Measurements from ENCODE around the gene EREG.
A peak's percentile ranks its signal among the peaks of the same experiment; 100 is the strongest.
"Not testable (repeated sequence)": the region's sequence is repeated elsewhere in the genome, so short reads cannot be mapped to it uniquely, and the experiment has no call there.

Gene EREG, protein sequence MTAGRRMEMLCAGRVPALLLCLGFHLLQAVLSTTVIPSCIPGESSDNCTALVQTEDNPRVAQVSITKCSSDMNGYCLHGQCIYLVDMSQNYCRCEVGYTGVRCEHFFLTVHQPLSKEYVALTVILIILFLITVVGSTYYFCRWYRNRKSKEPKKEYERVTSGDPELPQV

DNA sequence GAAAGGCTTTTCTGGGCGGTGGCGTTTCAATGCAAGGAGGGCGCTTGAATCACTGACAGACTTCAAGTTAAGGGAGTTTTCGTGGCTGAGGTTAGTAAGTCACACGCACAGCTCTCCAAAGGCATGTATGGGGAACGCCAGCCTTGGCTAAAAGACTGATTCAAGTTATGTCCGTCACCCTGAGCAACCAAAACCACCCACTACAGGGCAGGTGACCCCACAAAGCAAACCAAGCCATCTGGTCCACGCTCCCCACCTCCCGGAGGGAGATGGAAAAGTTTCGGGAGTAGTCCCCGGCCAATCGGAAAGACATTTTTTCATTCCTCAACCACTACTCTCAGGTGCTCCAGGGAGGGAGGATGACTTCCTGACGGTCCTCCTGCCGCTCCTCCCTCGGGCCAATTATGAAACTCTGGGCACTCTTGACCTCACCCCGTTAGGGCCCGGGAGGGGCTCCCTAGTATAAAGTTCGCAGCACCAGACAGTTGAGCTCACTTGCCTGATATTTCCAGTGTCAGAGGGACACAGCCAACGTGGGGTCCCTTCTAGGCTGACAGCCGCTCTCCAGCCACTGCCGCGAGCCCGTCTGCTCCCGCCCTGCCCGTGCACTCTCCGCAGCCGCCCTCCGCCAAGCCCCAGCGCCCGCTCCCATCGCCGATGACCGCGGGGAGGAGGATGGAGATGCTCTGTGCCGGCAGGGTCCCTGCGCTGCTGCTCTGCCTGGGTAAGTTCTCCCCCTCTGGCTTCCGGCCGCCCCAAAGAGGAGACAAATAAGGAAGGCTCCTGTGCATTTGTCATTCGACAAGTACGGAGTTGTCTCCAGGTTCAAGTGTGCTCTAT lies at the start of gene EREG:
EREG (plus strand) TSS at position 494 of the 840 bp plus-strand sequence; CDS start at position 658, 164 bp downstream.
- peak; percentile 56 for DNase-seq (ENCODE audit: low read depth)

DNA sequence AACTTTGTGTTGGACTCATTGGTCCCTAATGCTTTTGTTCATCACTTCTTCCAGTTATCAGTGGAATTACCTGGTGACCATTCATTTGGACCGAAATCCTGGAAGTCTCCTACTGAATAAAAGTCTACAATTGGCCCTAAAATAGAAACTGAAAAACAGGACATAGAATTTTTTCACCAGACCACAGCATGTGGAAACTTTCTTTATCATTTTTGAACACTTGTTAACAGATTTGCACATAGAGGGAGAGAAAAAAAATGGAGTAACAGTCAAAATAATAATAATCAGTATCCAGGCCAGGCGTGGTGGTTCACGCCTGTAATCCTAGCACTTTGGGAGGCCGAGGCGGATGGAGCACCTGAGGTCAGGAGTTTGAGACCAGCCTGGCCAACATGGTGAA lies 49.6 kb upstream of the EREG start:
- DNase-seq (ENCODE audit: low read depth) = no peak

DNA sequence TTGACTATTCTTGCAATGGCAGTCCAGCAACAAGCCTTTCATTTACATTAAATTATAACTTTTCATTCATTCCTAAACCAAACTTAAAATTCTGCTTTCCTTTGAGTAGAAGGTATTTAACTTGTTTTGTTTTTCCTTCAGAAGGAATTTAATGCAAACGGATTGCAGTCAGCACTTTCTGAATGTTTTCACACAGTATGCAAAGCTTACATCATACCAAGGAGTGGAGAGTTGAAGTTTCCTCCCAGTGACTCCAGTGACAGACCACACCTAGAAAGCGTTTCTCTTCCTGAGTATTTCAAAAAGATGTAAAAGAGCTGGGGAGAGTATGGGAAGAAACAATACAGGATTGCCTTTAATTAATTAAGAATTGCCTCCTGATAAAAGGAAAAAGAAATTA lies 48.5 kb upstream of the EREG start:
- no peak for DNase-seq (ENCODE audit: low read depth)

DNA sequence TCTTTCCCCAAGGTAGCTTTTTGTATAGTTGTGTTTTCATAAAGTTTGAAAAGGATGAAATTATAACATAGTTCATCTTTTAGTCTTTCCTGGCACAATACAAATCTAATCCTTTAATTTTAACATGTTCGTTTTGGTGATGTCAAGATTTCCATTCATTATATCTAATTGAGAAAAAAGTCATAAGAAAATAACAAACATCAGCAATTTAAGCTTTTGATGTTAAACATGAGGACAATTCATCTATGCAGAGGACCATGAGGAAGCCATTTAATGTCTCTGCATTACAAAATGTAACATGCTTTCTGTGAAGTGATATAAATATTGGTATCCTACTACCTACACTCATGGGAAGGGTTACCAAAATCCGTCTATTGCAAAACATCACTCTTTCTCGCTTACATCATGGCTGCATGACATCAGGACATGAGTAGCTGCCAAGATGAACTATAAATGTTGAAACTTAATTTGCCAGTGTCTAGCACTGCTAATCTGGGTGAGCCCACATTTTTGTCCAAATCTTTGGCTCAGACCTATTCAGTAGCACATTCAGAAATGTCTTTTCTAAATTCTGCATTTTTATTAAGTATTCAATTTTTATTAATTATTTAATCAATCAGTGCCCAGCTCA lies 47.2 kb upstream of the EREG start:
- peak; percentile 70 for DNase-seq (ENCODE audit: low read depth)

DNA sequence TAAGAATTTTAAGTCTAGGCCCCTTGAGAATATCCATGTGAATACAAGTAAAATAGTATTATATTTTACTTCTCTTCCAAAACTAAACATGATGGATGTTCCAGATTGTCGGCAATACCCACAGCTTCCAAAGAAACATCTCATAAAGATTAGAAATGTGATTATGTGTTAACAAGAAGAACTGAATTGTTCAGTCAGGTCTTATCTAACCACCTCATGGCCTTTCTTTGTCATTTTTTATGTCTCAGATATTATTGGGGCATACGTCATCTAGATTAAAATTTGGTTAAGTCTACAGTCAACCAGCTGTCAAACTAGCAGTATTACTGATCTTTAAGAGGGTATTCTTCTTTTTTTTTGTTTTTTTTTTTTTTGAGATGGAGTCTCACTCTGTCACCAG lies 46.7 kb upstream of the EREG start:
- DNase-seq (ENCODE audit: low read depth) = no peak

DNA sequence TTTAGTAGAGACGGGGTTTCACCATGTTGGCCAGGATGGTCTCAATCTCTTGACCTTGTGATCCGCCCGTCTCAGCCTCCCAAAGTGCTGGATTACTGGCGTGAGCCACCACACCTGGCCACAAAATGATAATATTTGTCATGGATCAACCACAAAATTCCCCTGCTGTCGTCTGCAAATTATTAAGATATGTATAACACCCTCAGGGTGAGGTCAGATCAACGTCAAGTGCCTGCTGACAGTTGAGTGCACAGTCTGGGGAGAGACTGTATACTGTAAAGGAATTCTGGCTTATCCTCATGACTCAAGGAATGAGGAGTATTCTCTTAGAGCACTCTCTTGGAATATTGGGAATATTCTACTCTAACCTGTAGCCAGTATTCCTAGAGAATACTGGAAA lies 45.5 kb upstream of the EREG start:
- DNase-seq (ENCODE audit: low read depth) = no peak

DNA sequence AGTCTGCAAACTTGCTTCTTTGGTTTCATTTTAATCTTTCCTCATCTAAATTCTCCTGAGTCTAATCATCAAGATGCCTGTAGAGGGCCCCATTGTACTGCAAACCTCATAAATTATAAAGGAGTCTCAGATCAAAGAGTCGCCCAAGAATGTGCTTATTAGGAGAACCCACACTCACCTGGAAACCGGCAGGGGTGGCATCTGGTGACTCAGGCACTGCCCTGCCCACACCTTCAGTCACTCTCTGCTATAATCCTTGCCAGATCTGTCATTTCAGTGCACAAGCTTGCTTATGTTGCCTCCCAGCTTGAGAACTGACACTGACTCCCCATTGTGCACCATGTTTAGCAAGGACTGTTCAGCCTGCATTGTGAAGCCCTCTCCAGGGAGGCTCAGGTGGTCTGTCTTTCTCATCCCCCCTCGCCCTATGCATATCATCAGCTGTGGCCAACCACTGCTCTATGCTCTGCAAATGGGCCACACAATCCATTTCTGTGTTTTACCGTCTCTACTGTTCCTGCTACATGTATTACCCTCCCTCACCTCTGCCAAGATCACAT lies 44.3 kb upstream of the EREG start:
- DNase-seq (ENCODE audit: low read depth) = peak; percentile 54

DNA sequence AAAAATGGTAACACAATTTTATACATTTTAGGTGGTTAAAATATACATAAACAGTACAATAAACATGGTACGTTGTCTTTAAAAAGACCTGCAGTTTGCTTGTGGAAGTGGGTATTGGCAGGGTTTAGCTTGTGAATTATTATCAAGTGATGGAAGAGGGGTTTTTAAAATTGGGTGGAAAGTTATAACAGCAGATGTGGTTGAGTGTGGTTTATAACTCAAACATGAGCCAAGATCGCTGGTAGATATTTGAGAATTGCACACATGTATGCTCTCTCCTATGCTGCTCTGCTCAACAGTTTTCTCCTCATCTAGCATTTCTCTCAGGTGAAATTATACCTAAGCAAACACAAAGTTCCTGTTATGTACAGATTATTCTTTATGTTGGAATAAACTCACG lies 42.6 kb upstream of the EREG start:
- no peak for DNase-seq (ENCODE audit: low read depth)

DNA sequence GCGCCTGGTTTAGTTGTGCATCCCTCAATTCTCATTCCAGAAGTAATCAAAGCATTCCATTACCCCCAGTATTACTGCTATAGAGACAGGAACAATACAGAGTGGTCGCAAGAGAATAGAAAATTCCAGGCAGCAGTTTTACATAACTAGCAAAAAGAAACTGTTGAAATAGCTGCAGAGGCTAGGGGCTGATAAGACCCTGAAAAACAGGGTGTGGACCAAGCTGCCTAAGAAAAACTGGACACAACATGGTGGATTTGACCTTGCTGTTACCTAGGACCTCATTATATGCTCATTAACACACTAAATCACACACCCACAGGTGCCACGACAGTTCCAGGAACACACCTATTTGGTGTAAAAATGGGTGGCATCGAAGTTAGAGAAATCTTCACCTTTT lies 41.3 kb upstream of the EREG start:
- no peak for DNase-seq (ENCODE audit: low read depth)

DNA sequence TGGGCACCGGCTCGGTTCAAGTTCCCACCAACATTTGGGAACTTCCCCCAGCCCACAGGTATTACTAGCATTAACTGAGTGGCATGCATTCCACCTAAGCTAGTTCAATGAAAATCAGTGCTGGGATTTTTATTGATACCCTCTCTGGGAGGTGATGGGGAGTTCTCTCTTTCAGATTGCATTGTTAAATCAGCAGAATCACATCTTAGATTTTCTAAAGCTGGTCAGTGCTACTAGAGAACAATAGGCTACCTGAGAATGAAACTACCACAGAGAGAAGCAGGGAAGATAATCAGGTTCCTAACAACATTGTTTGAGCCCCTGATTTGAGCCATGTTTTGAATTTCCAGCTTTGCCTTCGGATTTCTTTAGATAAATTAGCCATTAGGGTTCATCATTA lies 40.7 kb upstream of the EREG start:
- no peak for DNase-seq (ENCODE audit: low read depth)

DNA sequence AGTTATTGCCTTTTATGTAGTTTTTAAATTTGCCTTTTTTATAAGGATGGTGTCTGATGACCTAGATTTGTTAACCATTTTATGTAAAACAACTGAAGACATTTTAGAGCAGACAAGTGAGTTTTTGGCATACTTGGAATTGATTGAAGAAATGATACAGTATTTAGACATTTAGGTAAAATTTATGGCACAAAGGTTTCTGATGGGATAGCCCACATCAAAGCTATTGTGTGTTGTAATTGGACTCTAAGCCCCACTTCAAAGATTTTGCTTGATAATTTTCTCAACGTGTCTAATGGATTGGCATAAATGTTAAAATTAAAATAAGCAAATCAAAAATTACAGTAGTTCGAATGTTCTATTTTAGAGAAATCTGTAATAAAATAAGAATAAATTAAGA lies 39.1 kb upstream of the EREG start:
- DNase-seq (ENCODE audit: low read depth) = no peak

DNA sequence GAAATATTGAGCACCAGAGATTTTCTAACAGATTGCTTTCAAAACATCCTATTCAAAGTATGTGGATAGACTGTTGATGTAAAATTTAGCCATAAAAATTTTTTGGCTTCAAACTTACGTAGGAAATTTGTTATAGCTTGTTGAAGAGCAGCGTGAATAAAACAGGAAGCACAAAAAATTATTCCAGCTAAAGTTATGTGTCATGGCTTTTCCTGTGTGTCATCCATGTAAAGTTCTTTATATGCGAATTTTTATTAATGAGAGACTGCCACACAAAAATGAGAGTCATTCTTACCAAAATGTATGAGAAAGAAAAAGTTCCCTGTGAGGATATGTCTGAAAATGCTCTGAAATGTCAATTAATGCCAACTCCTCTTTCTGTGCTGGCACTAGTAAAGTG lies 37.2 kb upstream of the EREG start:
- DNase-seq (ENCODE audit: low read depth) = no peak

DNA sequence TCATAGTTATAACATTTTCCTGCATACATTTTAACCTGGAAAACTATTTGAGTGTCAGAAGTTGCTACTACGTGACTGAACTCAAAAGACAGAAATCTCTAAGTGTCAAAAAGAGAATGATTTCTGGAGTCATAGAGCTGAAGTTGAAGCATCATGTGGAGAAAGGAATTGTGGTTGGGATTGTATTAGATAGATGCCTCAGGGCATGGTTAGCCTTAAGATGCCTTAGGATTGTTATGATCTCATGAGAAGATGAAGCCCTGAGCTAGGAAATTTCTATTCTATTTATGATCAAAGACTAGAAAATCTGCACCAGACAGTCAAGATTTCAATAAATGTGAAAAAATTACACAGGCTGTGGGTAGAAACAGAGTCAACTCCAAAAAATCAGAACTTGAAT lies 36.4 kb upstream of the EREG start:
- no peak for DNase-seq (ENCODE audit: low read depth)

DNA sequence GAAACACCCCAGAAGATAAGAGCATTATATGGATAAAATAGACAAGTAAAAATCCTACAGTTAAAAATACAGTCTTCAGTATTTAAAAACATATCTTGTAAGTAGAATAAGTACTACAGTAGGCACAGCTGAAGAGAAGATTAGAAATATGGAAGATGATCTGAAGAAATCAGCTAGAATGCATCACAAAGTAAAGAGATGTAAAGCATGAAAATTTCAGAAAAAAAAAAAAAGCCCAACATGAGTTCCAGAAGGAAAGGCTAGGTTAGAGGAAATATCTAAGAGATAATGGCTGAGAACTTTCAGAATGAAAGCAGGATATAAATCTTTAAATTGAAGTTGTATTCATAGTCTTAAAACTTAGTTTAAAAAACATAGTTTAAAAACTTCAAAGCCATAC lies 35.6 kb upstream of the EREG start:
- no peak for DNase-seq (ENCODE audit: low read depth)

DNA sequence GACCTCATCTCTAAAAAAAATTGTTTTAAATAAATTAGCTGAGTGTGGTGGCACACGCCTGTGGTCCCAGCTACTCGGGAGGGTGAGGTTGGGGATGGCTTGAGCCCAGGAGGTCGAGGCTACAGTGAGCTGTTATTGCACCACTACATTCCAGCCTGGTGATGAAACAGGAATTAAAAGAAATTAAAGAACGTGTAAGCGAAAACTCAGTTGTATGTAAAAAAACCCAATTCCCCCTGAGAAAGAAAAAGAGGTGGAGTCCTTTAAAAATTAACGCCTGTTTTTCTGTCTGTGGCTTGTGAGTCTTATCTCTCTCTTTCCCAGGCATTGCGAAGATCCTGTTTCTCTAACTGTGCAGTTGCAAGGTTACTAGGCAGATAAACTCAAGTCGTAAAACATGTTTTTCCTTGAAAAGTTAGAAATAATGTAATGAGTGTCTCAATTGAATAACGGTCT lies 34.6 kb upstream of the EREG start:
- no peak for DNase-seq (ENCODE audit: low read depth)

DNA sequence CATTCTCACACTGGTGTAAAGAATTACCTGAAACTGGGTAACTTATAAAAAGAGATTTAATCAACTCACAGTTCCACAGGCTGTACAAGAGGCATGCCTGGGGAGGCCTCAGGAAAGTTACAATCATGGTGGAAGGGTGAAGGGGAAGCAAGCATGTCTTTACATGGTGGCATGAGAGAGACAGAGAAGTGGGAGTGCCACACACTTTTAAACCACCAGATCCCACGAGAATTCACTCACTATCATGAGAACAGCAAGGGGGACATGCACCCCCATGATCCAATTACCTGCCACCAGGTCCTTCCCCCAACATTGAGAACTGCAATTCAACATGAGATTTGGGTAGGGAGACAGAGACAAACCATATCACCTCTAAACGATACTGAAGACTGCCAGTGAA lies 33.7 kb upstream of the EREG start:
- DNase-seq (ENCODE audit: low read depth) = no peak

DNA sequence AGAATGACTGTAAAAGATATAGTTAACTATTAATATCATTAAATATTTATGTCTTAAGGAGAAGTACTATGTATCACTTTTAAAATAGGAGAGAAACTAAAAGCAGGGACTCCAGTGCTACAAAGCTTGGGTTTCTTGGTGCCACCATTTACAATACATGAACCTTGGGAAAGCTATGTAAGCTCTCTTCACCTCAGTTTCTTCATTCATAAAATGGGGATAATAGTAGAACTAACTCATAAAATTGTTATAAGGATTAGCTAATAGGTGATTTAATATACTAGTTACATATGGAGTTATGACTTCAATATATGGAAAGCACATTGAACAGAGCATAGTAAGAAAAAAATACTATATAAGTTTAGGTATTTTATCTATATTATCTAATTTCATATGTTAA lies 33.0 kb upstream of the EREG start:
- DNase-seq (ENCODE audit: low read depth) = no peak

DNA sequence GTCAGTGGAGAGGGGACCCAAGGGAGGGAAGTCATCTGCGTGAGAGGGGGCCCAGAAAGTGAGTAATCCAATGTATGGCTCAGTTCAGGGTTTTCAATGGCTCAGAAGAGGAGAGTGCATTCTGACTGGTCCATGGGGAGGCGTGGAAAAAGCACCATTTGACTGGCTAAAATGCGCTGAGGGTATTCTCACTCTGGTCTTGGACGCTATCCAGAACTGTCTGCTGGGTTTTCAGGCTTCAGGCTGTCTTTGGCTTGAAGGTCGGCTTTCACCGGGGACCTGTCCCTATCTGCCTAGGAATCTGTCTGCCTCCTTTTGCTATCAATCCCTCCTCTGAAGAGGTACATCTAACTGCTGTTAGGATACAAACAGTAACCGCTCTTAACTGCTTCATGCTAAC lies 30.3 kb upstream of the EREG start:
- DNase-seq (ENCODE audit: low read depth) = no peak

DNA sequence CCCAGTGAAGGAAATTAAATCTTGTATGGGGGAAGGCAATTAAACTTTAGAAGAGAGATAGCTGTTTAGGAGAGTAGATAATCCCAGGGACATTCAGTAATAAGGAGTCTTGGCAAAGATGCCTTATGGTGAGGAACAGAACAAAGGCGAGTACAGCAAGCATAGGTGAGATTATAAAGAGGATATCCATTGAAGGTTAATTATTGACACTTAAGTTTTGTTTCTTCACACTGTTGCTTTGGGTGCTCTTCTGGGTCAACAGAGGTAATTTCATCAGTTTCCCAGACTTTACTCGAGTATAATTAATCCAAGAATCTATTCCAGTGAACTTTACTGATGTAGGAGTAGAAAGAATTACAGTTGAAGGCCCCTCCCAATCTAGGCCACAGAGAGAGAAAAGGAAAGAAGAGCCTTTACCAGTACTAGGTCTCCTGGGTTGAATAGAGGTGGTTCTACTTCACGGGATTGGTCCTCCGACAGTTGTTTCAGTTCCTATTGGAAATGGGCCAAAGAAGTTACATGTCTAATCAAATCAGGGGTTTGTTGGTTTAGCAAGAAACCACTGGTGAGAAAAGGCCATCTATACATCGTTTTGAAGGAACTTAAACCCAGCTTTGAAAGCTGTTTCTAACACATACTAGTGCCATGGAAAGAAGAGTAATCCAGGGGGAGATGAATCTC lies 29.5 kb upstream of the EREG start:
- DNase-seq (ENCODE audit: low read depth) = no peak

DNA sequence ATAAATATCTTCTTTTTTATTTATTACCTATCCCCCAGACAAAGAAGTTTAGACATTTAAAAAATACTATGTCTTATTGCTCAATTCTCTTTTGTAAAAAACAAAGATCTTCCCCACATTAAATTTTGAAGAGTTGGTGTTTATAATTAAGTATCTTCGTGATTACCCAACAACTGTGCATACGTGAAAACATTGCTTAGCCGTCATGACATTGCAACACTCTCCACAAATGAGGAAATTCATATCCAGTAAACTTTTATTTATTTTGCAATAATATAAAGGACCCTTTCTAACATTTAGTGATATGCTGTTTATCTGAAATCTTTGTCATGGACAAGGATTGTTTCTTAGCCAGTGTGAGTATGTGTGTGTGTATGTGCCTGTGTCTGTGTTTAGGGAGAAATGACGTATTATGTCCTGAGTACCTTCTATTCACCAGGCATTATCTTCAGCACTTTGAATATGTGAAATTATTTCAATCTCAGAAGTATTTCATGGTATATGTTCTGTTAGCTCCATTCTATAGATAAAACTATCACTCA lies 26.1 kb upstream of the EREG start:
- peak; percentile 73 for DNase-seq (ENCODE audit: low read depth)

DNA sequence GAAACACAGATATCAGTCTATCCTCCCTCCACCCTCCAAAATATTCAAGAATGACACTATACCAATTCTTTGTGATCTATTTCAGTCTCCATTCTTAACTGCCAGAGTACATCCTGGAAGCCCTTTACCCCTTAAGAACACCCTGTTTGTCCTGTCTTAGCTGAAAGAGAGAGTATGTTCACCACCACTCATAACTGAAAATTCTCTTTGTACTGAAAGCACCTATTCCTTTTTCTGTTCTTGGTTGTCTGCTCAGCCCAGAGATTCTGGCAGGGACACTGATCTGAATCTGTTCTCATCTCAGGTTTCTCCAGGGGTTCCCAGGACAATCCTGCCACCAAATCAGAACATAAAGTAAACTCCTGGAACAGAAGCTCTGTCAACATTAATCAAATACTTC lies 25.4 kb upstream of the EREG start:
- no peak for DNase-seq (ENCODE audit: low read depth)

DNA sequence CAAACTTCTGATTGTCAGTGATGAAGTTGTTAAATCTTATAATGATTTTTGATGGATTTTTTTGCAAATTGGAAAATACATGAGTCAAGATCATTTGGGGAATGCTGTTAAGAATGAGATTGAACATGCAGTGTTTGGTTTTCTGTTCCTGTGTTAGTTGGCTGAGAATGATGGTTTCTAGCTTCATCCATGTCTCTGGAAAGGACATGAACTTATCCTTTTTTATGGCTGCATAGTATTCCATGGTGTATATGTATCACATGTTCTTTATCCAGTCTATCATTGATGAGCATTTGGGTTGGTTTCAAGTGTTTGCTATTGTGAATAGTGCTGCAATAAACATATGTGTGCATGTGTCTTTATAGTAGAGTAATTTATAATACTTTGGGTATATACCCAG lies 24.5 kb upstream of the EREG start:
- not testable (repeated sequence) for DNase-seq (ENCODE audit: low read depth)
